ENCODE measurements around the gene KIAA0753.

The KIAA0753 gene

GRCh38 chr17:6641247-6641863 is 844 bp upstream of the KIAA0753 start:
- peak; percentile 28 for DNase-seq (ENCODE audit: low spot score)

- DNase-seq (ENCODE audit: low spot score) = peak; percentile 37
Measured at GRCh38 chr17:6639586-6640535, 650 bp downstream of the KIAA0753 start.

GRCh38 chr17:6639014-6639585 is 1.4 kb downstream of the KIAA0753 start:
- no peak for DNase-seq (ENCODE audit: low spot score)

GRCh38 chr17:6638046-6638908 is 2.2 kb downstream of the KIAA0753 start:
- DNase-seq (ENCODE audit: low spot score) = no peak

GRCh38 chr17:6637458-6637840 is 3.1 kb downstream of the KIAA0753 start:
- DNase-seq (ENCODE audit: low spot score) = no peak

GRCh38 chr17:6636616-6637457 is 3.7 kb downstream of the KIAA0753 start:
- DNase-seq (ENCODE audit: low spot score) = no peak

- no peak for DNase-seq (ENCODE audit: low spot score)
Measured at GRCh38 chr17:6636105-6636504, 4.4 kb downstream of the KIAA0753 start.

GRCh38 chr17:6633263-6633662 is 7.2 kb downstream of the KIAA0753 start:
- DNase-seq (ENCODE audit: low spot score) = no peak

- DNase-seq (ENCODE audit: low spot score) = no peak
Measured at GRCh38 chr17:6632530-6632929, 8.0 kb downstream of the KIAA0753 start.

GRCh38 chr17:6630390-6630789 is 10.1 kb downstream of the KIAA0753 start:
- no peak for DNase-seq (ENCODE audit: low spot score)

GRCh38 chr17:6627019-6627418 is 13.5 kb downstream of the KIAA0753 start:
- DNase-seq (ENCODE audit: low spot score) = no peak

- DNase-seq (ENCODE audit: low spot score) = no peak
Measured at GRCh38 chr17:6626616-6627015, 13.9 kb downstream of the KIAA0753 start.

- no peak for DNase-seq (ENCODE audit: low spot score)
Measured at GRCh38 chr17:6623941-6624340, 16.6 kb downstream of the KIAA0753 start.

GRCh38 chr17:6611231-6611630 is 29.3 kb downstream of the KIAA0753 start:
- no peak for DNase-seq (ENCODE audit: low spot score)

- no peak for DNase-seq (ENCODE audit: low spot score)
Measured at GRCh38 chr17:6610011-6610410, 30.5 kb downstream of the KIAA0753 start.

- no peak for DNase-seq (ENCODE audit: low spot score)
Measured at GRCh38 chr17:6608321-6608720, 32.2 kb downstream of the KIAA0753 start.

- DNase-seq (ENCODE audit: low spot score) = no peak
Measured at GRCh38 chr17:6605142-6605541, 35.4 kb downstream of the KIAA0753 start.

- DNase-seq (ENCODE audit: low spot score) = no peak
Measured at GRCh38 chr17:6603744-6604325, 36.7 kb downstream of the KIAA0753 start.

GRCh38 chr17:6602141-6602540 is 38.4 kb downstream of the KIAA0753 start:
- no peak for DNase-seq (ENCODE audit: low spot score)

- DNase-seq (ENCODE audit: low spot score) = no peak
Measured at GRCh38 chr17:6599364-6599763, 41.1 kb downstream of the KIAA0753 start.

- no peak for DNase-seq (ENCODE audit: low spot score)
Measured at GRCh38 chr17:6597727-6598126, 42.8 kb downstream of the KIAA0753 start.

All from LoVo (cell line).